UCSD-AML1 (cell line): Measurements from ENCODE around the gene EXOG.

Source experiments
- DNase-seq: peaks from one replicate; lab custom pipeline; 2025; ENCODE audit not compliant: unreplicated experiment; lab: John Stamatoyannopoulos, UW

EXOG gene

GRCh38 chr3:38496131-38496910 lies at the start of gene EXOG:
EXOG (plus strand) TSS chr3:38496340; CDS start chr3:38496368, 28 bp downstream.
- DNase-seq, result peak; percentile 95

GRCh38 chr3:38446812-38447211 lies 49.3 kb upstream of the EXOG start:
- no peak for DNase-seq

GRCh38 chr3:38450853-38451252 lies 45.3 kb upstream of the EXOG start:
- no peak for DNase-seq

GRCh38 chr3:38453075-38453912 lies 42.8 kb upstream of the EXOG start, which contains the start of gene ACVR2B:
ACVR2B (plus strand) TSS chr3:38453890; CDS start chr3:38454323, 433 bp downstream.
- peak; percentile 86 for DNase-seq

GRCh38 chr3:38453913-38454177 lies 42.3 kb upstream of the EXOG start:
- no peak for DNase-seq

GRCh38 chr3:38454178-38454883 lies 41.8 kb upstream of the EXOG start:
- peak; percentile 53 for DNase-seq

- DNase-seq, result peak; percentile 52
Measured at GRCh38 chr3:38454884-38455638, 41.1 kb upstream of the EXOG start.

- no peak for DNase-seq
Measured at GRCh38 chr3:38455639-38456430, 40.3 kb upstream of the EXOG start.

GRCh38 chr3:38457111-38458003 lies 38.8 kb upstream of the EXOG start:
- DNase-seq, result no peak

GRCh38 chr3:38458796-38459498 lies 37.2 kb upstream of the EXOG start:
- DNase-seq, result no peak

- no peak for DNase-seq
Measured at GRCh38 chr3:38459499-38460048, 36.6 kb upstream of the EXOG start.

GRCh38 chr3:38460377-38461270 lies 35.5 kb upstream of the EXOG start:
- no peak for DNase-seq

- no peak for DNase-seq
Measured at GRCh38 chr3:38465588-38466154, 30.5 kb upstream of the EXOG start.

GRCh38 chr3:38468765-38469164 lies 27.4 kb upstream of the EXOG start:
- no peak for DNase-seq

- DNase-seq, result no peak
Measured at GRCh38 chr3:38469852-38470251, 26.3 kb upstream of the EXOG start.

GRCh38 chr3:38471260-38471857 lies 24.8 kb upstream of the EXOG start:
- DNase-seq, result no peak
